Measurements from ENCODE around the gene OR2T35. TPM values are rescaled to one million over a fixed set of nuclear protein-coding genes. Genes with fewer than 3 reads are reported as not detected.

Gene OR2T35
- total RNA-seq, 2 donors from 2014 or later, result not detected

GRCh38 chr1:248625166-248625565 lies 19.9 kb downstream of the OR2T35 start:
- Histone ChIP-seq H3K27ac (no peak overlapping the region), H3K36me3 (no peaks in the 10 kb centered on the region), H3K27me3 (replicated peaks; ENCODE audit: insufficient read depth) (no peaks in the 10 kb centered on the region), H3K4me1 (replicated peaks) (no peaks in the 10 kb centered on the region), H3K4me3 (no peak overlapping the region), H3K9me3 (no peaks in the 10 kb centered on the region)
- DNase-seq (ENCODE audit: low spot score), result no peak
- intact Hi-C loops (cut with DNase I), result loop anchor here (5.0 kb wide), 1 partner anchor 67 kb away; no protein-coding TSS in a partner anchor
- 72% methylated on average over 4 of the region's 4 CpGs for WGBS
- TF ChIP-seq POLR2A (IDR thresholded peaks at IDR 0.05) (no peak), POLR2AphosphoS5 (IDR thresholded peaks at IDR 0.05) (no peak), CTCF (IDR thresholded peaks at IDR 0.05) (no peak)

- Histone ChIP-seq H3K9me3 (no peaks in the 10 kb centered on the region), H3K4me3 (no peak overlapping the region), H3K36me3 (no peaks in the 10 kb centered on the region), H3K4me1 (replicated peaks) (no peaks in the 10 kb centered on the region), H3K27ac (no peak overlapping the region), H3K27me3 (replicated peaks; ENCODE audit: insufficient read depth) (no peaks in the 10 kb centered on the region)
- intact Hi-C loops (cut with DNase I), result loop anchor here (2.0 kb wide), 1 partner anchor 184 kb away; no protein-coding TSS in a partner anchor
- DNase-seq (ENCODE audit: low spot score), result no peak
- 43% methylated on average over 4 of the region's 4 CpGs for WGBS
- TF ChIP-seq POLR2AphosphoS5 (IDR thresholded peaks at IDR 0.05), result no peak
- TF ChIP-seq CTCF (IDR thresholded peaks at IDR 0.05), result peak; percentile 50 to 78 (median 54)
Measured at GRCh38 chr1:248622570-248623001, 22.5 kb downstream of the OR2T35 start.

GRCh38 chr1:248621770-248622169 lies 23.3 kb downstream of the OR2T35 start:
- Histone ChIP-seq H3K4me3 (no peak overlapping the region), H3K36me3 (no peaks in the 10 kb centered on the region), H3K9me3 (no peaks in the 10 kb centered on the region), H3K4me1 (replicated peaks) (no peaks in the 10 kb centered on the region), H3K27ac (no peak overlapping the region), H3K27me3 (replicated peaks; ENCODE audit: insufficient read depth) (no peaks in the 10 kb centered on the region)
- no peak for DNase-seq (ENCODE audit: low spot score)
- intact Hi-C loops (cut with DNase I), result loop anchor here (2.0 kb wide), 1 partner anchor 185 kb away; no protein-coding TSS in a partner anchor
- TF ChIP-seq POLR2A (IDR thresholded peaks at IDR 0.05) (no peak), POLR2AphosphoS5 (IDR thresholded peaks at IDR 0.05) (no peak), CTCF (IDR thresholded peaks at IDR 0.05) (no peak)
- WGBS, result 66% methylated on average over 7 of the region's 7 CpGs

GRCh38 chr1:248618878-248619277 lies 26.2 kb downstream of the OR2T35 start:
- Histone ChIP-seq H3K4me1 (replicated peaks) (no peaks in the 10 kb centered on the region), H3K27me3 (replicated peaks; ENCODE audit: insufficient read depth) (no peaks in the 10 kb centered on the region), H3K36me3 (no peaks in the 10 kb centered on the region), H3K9me3 (no peaks in the 10 kb centered on the region), H3K27ac (no peak overlapping the region), H3K4me3 (no peak overlapping the region)
- WGBS, result 5% methylated on average over 3 of the region's 3 CpGs
- peak; percentile 23 for DNase-seq (ENCODE audit: low spot score)
- TF ChIP-seq POLR2AphosphoS5 (IDR thresholded peaks at IDR 0.05), result no peak
- TF ChIP-seq CTCF (IDR thresholded peaks at IDR 0.05), result peak; percentile 14 to 62 (median 31)
- TF ChIP-seq POLR2A (IDR thresholded peaks at IDR 0.05), result no peak
- intact Hi-C loops (cut with DNase I), result no loop called here

GRCh38 chr1:248618119-248618518 lies 27.0 kb downstream of the OR2T35 start:
- Histone ChIP-seq H3K27me3 (replicated peaks; ENCODE audit: insufficient read depth) (no peaks in the 10 kb centered on the region), H3K9me3 (no peaks in the 10 kb centered on the region), H3K36me3 (no peaks in the 10 kb centered on the region), H3K27ac (no peak overlapping the region), H3K4me3 (no peak overlapping the region), H3K4me1 (replicated peaks) (no peaks in the 10 kb centered on the region)
- no peak for DNase-seq (ENCODE audit: low spot score)
- TF ChIP-seq POLR2AphosphoS5 (IDR thresholded peaks at IDR 0.05) (no peak), CTCF (IDR thresholded peaks at IDR 0.05) (no peak), POLR2A (IDR thresholded peaks at IDR 0.05) (no peak)
- 73% methylated on average over 7 of the region's 7 CpGs for WGBS
- intact Hi-C loops (cut with DNase I), result no loop called here
